ENCODE measurements around the gene ICA1. TPM values are rescaled to one million over a fixed set of nuclear protein-coding genes. Genes with fewer than 3 reads are reported as not detected.

The ICA1 gene
- total and polyA plus RNA-seq, 2 of the 13 experiments (the other 11 are each of a cell fraction or from before 2014, with no cell fraction given): 0.29 TPM; not detected in 1

DNA sequence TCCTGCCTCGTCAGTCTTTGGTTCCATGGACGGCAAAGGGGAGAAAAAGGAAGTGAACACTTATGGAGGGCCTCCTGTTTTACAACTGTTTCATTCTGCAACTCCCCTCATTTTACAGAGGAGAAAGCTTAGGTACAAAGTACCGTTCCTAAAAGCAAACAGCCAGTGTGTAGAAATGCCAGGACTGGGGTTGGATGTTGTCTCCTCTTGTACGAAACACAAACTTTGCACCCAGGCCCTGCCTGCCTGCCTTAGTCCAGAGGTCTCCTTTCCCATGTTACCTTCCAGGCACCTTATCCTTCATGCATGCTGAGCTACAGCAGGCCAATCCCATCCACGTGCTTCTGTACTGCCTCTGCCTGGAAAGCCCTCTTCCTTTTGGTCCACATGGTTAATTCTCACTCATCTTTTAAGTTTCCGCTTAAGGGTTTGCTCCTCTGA lies 86.0 kb downstream of the ICA1 start (continued):
- TF ChIP-seq CREM (IDR thresholded peaks at IDR 0.05) (peak; percentile 17; the same call in 1 of the 2 replicates), CREM (CRISPR knock-in tag; IDR thresholded peaks at IDR 0.05) (no peak), HDAC2 (CRISPR knock-in tag; IDR thresholded peaks at IDR 0.05) (no peak), ZNF747 (CRISPR knock-in tag; IDR thresholded peaks at IDR 0.05; ENCODE audit: borderline replicate concordance) (0 out of 2 replicates have a peak, but pooled peaks have one; percentile 38), CEBPG (CRISPR knock-in tag; IDR thresholded peaks at IDR 0.05) (0 out of 2 replicates have a peak, but pooled peaks have one; percentile 35), ZFP62 (CRISPR knock-in tag; IDR thresholded peaks at IDR 0.05) (no peak), ZKSCAN5 (CRISPR knock-in tag; IDR thresholded peaks at IDR 0.05) (peak; percentile 66; the same call in 1 of the 2 replicates), IRX3 (CRISPR knock-in tag; IDR thresholded peaks at IDR 0.05; ENCODE audit: borderline replicate concordance, low read depth) (0 out of 2 replicates have a peak, but pooled peaks have one; percentile 31), ZNF589 (CRISPR knock-in tag; conservative IDR thresholded peaks at IDR 0.05) (no peak), PCBP2 (optimal IDR thresholded peaks at IDR 0.05; ENCODE audit: low read depth, low read length, poor library complexity, severe bottlenecking) (no peak), BORCS8-MEF2B (CRISPR knock-in tag; IDR thresholded peaks at IDR 0.05) (no peak; the same call in 1 of the 2 replicates), TARDBP (CRISPR knock-in tag; IDR thresholded peaks at IDR 0.05) (0 out of 2 replicates have a peak, but pooled peaks have one; percentile 45), MIER2 (CRISPR knock-in tag; IDR thresholded peaks at IDR 0.05) (0 out of 2 replicates have a peak, but pooled peaks have one; percentile 13), ZNF605 (CRISPR knock-in tag; IDR thresholded peaks at IDR 0.05) (peak; percentile 60; the same call in 1 of the 2 replicates), ZNF431 (CRISPR knock-in tag; IDR thresholded peaks at IDR 0.05; ENCODE audit: borderline replicate concordance, low read depth) (0 out of 2 replicates have a peak, but pooled peaks have one; percentile 41), ZMYM3 (CRISPR knock-in tag; IDR thresholded peaks at IDR 0.05) (0 out of 2 replicates have a peak, but pooled peaks have one; percentile 26)
- TF ChIP-seq, protein P1, sequence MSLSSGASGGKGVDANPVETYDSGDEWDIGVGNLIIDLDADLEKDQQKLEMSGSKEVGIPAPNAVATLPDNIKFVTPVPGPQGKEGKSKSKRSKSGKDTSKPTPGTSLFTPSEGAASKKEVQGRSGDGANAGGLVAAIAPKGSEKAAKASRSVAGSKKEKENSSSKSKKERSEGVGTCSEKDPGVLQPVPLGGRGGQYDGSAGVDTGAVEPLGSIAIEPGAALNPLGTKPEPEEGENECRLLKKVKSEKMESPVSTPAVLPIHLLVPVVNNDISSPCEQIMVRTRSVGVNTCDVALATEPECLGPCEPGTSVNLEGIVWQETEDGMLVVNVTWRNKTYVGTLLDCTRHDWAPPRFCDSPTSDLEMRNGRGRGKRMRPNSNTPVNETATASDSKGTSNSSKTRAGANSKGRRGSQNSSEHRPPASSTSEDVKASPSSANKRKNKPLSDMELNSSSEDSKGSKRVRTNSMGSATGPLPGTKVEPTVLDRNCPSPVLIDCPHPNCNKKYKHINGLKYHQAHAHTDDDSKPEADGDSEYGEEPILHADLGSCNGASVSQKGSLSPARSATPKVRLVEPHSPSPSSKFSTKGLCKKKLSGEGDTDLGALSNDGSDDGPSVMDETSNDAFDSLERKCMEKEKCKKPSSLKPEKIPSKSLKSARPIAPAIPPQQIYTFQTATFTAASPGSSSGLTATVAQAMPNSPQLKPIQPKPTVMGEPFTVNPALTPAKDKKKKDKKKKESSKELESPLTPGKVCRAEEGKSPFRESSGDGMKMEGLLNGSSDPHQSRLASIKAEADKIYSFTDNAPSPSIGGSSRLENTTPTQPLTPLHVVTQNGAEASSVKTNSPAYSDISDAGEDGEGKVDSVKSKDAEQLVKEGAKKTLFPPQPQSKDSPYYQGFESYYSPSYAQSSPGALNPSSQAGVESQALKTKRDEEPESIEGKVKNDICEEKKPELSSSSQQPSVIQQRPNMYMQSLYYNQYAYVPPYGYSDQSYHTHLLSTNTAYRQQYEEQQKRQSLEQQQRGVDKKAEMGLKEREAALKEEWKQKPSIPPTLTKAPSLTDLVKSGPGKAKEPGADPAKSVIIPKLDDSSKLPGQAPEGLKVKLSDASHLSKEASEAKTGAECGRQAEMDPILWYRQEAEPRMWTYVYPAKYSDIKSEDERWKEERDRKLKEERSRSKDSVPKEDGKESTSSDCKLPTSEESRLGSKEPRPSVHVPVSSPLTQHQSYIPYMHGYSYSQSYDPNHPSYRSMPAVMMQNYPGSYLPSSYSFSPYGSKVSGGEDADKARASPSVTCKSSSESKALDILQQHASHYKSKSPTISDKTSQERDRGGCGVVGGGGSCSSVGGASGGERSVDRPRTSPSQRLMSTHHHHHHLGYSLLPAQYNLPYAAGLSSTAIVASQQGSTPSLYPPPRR (CRISPR knock-in tag; IDR thresholded peaks at IDR 0.05; ENCODE audit: borderline replicate concordance): no peak
- TF ChIP-seq, protein P2, sequence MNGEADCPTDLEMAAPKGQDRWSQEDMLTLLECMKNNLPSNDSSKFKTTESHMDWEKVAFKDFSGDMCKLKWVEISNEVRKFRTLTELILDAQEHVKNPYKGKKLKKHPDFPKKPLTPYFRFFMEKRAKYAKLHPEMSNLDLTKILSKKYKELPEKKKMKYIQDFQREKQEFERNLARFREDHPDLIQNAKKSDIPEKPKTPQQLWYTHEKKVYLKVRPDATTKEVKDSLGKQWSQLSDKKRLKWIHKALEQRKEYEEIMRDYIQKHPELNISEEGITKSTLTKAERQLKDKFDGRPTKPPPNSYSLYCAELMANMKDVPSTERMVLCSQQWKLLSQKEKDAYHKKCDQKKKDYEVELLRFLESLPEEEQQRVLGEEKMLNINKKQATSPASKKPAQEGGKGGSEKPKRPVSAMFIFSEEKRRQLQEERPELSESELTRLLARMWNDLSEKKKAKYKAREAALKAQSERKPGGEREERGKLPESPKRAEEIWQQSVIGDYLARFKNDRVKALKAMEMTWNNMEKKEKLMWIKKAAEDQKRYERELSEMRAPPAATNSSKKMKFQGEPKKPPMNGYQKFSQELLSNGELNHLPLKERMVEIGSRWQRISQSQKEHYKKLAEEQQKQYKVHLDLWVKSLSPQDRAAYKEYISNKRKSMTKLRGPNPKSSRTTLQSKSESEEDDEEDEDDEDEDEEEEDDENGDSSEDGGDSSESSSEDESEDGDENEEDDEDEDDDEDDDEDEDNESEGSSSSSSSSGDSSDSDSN (CRISPR knock-in tag; IDR thresholded peaks at IDR 0.05): 0 out of 2 replicates have a peak, but pooled peaks have one; percentile 29
- TF ChIP-seq, protein P3, sequence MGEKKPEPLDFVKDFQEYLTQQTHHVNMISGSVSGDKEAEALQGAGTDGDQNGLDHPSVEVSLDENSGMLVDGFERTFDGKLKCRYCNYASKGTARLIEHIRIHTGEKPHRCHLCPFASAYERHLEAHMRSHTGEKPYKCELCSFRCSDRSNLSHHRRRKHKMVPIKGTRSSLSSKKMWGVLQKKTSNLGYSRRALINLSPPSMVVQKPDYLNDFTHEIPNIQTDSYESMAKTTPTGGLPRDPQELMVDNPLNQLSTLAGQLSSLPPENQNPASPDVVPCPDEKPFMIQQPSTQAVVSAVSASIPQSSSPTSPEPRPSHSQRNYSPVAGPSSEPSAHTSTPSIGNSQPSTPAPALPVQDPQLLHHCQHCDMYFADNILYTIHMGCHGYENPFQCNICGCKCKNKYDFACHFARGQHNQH (CRISPR knock-in tag; IDR thresholded peaks at IDR 0.05): 0 out of 2 replicates have a peak, but pooled peaks have one; percentile 44
- TF ChIP-seq, protein P4, sequence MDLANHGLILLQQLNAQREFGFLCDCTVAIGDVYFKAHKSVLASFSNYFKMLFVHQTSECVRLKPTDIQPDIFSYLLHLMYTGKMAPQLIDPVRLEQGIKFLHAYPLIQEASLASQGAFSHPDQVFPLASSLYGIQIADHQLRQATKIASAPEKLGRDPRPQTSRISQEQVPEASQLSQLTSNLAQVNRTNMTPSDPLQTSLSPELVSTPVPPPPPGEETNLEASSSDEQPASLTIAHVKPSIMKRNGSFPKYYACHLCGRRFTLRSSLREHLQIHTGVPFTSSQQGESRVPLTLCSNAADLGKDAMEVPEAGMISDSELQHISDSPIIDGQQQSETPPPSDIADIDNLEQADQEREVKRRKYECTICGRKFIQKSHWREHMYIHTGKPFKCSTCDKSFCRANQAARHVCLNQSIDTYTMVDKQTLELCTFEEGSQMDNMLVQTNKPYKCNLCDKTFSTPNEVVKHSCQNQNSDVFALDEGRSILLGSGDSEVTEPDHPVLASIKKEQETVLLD (CRISPR knock-in tag; IDR thresholded peaks at IDR 0.05; ENCODE audit: low read depth): no peak
